ENCODE data around the gene KIF21B.
A peak's percentile ranks its signal among the peaks of the same experiment; 100 is the strongest.

Gene KIF21B

DNA sequence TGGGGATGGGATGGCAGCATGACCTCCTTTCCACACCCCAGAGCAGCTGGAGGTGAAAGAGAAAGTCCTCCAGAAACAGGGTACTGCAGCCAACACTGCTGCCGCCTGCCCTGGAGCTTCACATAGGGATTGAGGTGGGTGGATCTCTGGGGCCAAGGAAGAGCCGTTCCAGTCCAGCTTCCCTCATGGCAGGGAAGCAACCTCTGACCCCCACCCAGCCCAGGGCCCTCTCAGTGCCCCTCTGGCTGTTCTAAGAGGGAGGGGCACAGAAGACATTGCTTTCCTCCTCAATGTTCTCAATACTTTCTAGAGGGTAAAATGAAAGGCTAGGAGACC is 5.7 kb downstream of the KIF21B start:
- DNase-seq: no peak

DNA sequence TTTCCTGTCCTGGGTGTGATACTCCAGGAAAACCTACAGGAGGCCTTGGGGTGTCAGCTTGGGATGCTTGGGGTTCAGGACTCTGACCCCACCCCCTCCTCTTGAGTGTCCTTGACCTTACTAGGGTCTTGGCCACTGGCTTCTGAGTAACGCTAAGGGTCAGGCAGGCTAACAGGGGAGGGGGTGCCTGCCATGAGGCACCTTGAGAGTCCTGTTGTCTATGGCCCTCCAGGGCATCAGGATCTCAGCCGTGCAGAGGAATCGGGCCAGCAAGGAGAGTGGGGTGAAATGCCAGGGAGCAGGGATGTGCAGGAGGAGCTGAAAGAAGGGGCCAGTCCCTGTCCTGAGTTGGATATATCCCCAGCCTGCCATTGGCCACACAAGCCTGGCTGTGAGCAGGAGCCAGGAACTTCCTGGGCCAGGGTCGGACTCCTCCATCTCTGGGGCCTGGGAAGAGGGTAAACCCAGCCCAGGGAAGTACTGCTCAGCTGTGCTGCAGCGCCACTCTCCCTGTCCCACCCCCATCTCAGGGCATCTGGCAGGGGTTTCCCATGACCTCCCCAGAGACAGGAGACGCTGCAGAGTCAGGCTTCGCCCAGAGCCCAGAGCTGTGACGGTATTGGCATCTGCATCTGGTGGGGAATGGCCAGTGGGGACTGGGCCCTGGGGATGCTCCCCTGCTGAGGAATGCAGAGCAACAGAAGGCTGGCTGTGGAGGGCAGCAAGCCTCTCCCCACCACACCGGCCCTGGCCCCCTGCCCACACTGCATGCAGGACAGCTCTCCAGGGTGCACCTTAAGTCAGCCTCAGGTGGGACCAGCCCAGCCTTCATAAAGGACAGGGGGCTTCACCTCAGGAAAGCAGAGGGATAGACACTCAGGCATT is 6.3 kb downstream of the KIF21B start:
- DNase-seq: no peak

DNA sequence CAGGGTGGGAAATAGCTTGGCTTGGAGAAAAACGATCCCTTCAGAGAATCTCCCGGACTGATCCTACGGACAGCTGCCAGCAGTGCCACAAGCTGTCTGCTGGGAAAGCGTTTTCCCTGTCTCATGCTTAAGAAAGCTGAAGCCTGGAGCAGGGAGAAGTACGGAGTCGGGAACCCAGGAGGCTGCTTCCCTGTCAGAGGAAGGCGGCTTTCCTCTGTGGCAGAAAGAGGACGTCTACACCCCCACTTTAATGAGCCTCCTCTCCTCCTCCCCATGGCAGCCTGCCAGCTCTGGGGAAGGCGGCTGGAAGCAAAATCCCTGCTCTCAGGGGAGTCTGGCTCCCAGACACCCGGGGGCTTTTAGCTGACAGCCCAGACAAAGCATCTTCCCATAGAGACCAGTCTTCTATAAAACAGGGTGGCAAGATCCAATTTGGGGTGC is 7.3 kb downstream of the KIF21B start:
- peak; percentile 76 to 85 for DNase-seq

DNA sequence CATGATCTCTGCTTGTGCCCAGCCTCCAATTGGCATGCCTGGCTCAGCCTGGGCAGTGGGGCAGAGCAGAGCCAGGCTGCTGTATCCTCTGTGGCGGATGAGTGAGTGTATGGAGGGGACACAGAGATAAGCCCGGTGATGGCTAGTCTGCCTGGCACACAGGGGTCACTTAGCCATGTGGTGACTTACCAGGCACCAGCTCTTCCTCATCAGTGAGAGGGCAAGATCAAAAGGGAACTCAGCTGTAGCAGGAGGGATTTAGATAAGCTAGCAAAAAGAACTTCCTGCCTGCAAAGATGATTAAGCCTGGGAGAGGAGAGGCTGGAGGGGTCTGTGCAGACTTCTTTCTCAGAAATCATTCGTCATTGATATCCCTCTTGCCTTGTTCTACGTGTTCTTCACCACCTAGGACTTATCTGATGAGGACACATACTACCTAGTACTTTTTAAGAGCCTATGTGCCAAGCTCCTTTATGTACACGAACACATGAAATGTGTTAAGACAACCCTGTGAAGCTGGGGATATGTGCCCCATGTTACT is 7.9 kb downstream of the KIF21B start:
- no peak for DNase-seq

DNA sequence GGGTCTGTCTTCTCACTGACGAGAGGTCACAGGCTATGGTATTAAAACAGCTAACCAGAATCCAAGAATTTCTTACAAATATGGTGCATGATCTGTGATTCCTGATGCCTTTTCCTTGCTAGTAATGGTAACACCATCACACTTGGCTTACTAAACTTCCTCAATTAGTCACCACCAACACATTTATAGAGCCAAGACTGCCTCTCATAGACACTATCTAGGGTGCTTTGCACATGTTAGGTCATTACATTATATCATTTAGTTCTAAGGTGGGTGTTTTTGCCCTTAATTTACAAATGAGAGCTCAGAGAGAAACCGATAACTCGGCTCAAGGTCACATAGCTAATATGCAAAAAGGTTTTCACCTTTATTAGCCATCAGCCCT is 8.7 kb downstream of the KIF21B start:
- no peak for DNase-seq

DNA sequence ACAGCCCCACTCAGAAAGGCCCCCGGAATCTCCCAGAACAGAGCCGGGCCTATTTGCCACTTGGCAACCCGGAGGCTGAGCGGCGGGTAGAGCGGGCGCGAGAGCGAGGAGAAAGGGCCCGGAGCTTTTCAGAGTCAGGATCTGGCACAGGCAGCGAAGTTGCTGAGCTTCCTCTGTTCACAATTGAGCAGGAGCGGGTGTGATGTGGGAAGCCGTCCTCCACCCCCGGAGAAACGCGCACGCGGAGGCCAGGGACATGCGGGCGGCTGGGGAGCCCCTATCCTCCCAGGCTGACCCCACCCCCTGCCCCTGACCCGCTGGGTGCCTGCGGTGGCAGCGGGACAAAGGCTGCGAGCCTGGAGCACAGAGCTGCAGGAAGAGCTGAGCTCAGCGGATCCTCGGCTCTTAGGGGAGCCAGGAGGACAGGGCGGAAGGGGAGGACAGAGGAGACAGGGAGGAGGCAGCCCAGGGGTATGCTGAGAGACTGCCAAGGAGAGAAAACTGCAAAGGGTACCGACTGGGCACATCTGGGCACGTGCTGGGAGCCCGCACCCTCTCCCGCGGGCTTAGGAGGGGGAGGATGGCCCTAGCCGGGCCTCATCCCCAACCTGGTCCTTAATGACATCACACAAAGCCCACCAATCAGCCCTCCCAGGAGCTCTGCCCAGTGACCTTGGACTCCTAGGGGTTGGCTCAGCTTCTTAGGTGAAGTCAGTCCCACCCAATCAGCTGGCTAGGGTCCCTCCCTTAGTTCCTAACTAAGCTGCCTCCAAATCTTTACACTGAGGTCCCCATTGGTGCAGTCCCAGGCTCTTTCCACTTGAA is 9.3 kb downstream of the KIF21B start:
- DNase-seq: no peak

DNA sequence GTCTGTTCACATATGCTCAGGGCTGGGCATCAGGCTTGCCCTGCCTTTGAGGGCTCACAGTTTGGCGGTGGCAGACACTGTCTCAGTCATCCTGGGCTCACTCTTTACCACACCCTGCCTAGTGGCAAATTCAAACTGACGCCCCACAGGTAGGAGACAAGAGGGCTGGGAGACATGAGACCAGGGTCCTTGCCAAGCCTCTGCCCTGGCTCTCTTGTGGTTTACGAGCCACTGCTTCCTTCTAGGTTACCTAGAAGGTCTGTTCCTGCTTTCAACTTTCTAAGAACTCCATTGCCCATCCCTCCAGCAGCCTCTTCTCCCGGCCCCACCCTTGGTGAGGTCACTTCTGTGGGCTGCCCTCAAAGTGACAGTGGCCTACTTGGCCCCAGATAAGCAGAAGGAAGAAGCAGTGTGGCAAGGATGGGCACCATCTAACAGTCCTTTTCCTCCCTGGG is 10.5 kb downstream of the KIF21B start:
- DNase-seq: no peak

DNA sequence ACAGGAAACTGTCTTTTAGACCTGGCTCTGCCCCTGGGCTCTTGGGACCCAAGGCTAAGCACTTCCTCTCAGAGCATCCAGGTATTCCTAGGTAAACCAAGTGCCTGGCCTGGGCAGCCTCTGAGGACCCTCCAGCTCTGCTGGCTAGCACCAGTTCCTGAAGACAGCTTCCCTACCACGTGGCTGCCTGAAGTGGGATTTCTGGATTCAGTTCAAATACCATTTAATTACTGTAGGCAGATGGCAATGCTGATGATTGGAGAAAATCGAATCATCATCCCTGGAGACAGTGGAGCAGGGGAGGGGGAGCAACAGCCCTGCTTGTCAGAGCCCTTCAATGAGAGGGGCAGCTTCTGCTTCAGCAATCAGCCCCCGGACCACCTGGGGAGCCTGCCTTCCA is 11.9 kb downstream of the KIF21B start:
- DNase-seq: peak in 1 of 2 experiments; percentile 53

DNA sequence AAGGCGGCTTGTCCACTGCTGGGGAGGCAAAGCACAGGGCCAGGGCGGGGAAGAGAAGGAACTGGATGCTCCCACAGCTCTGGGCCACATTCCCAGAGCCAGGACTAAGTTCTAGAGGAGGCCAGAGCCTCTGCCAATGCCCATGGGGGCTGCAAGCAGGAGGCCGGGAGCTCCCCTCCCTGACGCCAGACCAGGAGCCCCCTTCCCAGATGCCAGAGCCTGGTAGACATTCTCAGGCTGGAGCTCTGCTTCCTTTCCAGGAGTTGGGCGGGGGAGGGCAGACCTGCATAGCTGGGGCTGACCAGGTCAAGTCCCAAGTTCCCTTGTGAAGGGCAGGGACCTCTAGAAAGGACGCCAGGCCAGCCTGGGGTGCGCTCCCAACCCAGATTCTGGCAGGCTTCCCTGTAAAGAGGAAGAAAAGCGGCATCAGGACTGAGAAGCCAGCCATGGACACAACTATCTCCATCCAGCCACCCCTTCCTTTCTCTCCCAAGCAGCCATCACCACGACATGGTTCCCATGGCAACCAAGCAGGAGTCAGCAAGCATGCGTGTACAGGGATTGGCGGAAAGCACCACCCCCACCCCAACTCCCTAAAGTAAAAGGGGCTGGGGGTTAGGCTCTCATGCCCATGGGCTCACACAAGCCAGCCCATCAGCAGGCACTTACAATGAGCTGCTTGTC is 13.4 kb downstream of the KIF21B start:
- DNase-seq: no peak

DNA sequence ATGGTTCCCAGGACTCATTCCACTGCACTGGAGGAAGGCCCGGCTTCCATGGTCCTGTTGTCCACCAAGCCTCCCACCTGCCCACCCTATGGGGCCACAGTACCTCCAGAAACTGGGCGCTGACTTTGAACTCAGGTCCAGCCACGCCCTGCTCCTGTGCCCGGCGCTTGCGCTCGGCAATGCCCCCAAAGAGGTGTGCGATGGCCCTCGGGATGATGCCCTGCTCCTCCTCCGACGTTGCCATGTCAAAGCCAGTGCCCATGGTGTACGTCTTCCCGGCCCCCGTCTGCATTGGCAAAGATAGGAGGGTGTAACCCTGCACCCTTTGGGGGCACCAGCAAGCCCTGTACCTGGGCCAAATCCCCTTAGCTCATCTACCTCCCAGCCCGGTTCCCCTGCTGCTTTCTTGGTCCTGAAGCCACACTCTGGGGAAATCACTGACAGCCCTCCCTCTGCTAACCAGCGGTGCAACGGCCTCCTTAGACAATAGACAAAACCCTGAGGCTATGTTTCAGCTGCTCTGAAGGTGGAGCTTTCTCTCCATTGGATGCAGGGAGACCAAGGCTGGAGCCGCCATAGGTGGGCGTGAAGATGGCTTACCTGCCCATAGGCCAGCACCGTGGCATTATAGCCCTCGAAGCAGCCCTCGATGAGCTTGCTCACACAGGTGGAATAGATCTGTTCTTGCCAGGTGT is 14.7 kb downstream of the KIF21B start:
- DNase-seq: peak in 1 of 2 experiments; percentile 57

DNA sequence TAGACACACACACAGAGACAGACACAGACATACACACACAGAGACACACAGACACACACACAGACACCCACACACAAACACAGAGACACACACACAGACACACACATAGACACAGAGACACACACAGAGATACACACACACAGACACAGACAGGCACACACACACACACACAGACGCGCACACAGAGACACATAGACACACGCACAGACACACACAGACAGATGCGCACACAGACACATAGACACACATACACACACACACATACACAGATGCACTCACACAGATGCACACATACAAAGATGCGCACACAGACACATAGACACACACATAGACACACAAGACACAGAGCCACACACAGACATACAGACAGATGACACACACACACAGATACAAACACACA is 16.0 kb downstream of the KIF21B start:
- no peak for DNase-seq

DNA sequence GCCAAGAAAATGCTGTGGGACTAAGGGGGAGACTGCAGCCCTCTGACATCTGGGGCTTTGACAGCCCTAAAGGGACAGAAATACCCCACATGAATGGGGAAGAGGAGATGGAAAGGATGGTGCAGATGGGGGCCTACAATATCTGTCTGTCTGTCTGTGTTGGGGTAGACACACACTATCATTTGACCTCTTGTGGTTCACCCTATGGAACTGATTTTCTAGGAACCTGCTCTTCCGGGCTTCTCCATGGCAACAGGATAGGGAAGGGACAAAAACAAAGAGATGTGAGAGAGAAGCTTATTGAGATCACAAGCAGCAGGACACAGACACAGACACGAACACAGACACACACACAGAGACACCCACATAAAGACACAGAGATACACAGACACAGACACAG is 17.1 kb downstream of the KIF21B start:
- DNase-seq: no peak

DNA sequence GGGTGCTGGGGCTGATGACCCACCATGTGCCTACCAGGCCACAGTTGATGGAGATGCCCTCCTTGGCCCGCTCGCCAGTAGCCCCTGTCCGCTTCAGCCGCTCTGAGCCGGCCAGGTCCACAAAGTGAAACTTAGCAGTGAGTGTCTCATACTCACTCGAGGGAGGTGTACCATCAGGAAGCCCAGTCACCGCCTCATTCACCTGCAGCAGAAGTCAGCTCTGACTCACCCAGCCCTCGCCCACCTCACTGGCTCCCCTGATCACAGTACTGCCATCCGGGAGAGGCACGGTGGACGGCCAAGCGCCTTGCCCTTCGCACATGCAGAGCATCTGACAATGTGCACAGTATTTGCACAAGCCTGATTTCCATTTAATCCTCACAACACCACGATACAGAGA is 18.8 kb downstream of the KIF21B start:
- no peak for DNase-seq

DNA sequence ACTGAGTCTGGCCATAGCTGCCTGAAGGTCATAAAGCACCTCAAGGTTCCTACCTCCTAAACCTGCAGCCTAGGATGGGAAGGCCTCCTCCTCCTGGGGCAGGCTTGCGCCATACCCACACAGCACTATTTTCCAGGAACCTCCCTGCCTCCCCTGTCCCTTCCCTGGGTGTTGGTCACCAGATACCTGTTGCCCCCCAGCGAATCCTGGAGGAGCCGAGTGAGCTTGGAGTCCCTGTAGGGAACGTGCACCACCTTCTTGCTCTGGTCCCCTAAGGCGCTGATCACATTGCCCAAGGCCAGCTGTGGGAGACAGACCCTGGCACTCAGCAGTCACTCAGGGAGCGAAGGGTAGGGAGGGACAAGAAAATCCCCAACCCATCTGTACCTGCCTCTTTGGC is 19.4 kb downstream of the KIF21B start:
- no peak for DNase-seq

DNA sequence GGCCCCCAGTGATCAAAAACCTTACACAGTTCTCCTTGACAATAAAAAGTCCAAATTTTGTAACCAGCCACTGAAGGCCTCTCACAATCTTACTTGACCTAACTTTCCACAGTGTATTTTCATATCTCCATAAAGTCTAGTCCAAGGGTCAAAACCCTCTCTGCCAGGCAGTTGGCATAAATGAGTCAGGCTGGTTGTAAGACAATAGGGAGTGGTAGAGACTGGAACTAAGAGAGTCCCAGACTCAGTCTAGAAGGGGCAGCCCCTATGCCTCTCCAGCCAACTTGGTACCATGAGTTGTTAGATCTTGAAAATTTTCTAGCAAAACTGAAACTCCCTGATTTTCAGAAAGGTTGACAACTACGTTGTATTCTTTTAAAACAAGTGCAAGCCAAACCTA is 21.0 kb downstream of the KIF21B start:
- DNase-seq: no peak

DNA sequence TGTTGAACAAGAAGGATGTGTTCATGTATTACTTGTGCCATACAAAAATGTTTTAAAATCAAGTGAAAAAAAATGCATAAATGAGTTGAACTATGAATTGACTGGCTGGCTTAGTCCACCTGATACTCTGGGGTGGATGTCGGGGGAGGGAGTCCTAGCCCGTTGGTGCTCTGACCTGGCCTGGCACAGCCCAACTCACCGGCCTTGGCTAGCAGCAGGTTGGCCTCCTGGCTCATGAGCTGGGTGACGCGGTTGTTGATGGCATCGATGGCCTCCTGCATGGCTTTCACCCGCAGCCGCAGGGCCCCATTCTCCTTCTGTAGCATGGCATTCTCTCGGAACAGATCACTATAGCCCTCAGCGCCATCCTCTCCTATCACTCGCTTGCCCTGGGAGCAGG is 21.6 kb downstream of the KIF21B start:
- no peak for DNase-seq

DNA sequence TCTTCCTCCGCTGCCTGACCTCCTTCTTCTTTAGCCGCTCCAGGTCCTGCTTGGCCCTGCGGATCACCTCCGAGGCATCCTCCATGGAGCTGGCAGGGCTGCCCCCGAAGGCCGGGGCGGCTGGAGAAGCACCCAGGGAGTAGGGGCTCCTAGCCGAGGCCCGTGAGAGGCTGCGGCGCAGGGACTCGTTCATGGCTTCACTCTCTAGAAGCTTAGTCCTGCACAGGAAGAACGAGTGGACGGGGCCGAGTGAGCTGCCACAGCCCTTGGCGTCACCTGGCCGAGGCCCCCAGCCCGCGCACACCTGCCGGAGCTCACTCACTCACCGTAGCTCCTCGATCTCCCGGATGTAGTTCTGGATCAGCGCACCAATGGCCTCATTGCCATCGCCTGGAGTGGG is 23.1 kb downstream of the KIF21B start:
- no peak for DNase-seq

DNA sequence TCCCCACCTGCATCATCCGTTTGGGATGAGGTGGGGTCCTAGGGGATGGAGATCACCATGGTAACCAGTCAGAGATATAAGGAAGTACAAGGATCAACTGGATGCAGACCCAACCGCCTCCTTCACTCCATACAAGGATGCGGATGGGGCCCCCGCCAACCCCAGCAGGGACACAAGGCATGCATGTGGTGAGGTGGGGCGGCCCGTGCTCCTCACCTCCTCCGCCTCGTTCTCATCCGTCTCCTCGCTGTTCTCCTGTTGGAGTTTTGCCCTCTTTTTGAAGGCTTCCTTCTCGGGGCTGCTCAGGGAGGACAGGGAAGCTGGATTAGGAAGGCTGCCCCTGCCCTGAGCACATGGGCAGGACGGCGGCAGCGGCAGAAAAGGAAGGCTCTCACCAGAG is 23.8 kb downstream of the KIF21B start:
- no peak for DNase-seq

DNA sequence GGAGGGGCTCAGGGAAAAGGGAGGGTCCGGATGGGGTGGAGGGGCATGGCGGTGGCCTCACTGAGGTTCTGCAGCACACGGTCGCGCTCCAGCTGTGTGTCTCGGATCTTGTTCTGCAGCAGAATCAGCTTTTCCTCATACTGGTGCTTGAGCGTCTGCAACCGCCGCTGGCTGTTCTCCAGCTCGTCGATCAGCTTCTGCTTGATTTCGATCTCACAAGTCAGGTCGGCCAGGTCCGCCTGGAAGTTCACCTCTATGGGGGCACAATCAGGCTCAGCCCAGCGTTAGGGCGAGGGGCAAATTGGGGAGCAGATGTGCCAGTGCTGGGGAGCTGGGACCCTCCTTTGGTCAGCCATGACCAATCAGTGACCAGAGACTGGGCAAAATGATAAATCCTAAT is 25.2 kb downstream of the KIF21B start:
- DNase-seq: no peak

DNA sequence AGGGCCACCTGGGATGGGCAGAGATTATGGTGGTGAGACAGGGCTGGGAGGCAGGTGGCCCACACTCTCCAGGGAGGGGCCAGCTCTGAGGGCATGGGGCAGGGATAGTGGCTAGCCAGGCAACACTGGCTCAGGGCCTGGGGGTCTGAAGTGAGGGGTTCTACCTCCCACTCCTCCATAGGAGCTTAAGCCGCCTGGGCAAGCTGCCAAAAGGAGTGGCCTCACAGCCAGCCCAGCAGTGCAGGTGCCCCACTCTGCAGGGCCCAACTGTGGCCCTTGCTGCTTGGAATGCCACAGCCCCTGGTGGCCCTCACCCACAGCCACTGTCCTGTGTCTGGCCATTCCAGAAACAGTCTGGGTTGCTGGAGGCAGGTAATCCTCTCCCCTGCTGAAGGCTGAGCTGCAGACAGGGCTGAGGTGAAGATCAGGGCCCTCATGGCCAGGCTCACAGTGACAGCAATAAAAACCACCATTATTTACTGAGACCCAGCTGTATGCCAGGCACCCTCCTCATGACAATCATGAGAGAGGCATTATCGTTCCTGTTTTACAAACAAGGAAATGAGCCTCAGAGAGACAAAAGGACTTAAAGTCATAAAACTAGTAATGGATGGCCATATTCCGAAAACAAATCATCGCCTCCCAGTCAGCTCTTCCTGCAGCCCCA is 31.0 kb downstream of the KIF21B start:
- peak; percentile 26 to 75 for DNase-seq

DNA sequence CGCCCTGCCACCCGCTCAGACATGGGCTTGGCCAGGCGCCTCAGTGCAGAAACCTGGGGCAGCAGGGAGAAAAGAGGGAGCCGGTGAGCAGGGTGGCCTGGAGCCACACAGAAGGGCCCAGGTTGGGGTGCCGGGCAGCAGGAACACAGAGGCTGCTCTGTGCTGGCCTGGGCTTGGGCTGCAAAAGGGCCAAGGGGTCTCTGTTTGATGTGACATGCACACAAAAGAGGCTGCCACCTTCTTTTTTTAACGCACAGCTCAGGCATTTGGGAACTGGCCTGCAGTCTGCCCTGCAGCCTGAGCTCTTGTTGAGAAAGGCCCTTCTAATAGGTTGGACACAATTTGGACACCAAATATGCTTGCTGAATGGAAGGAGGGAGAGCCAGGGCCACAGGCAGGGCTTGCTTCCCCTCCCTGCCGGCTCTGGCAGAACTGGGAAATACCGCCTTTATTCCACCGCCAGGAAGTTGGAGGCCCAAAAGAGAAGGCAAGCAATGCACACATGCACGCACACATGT is 32.4 kb downstream of the KIF21B start:
- no peak for DNase-seq

DNA sequence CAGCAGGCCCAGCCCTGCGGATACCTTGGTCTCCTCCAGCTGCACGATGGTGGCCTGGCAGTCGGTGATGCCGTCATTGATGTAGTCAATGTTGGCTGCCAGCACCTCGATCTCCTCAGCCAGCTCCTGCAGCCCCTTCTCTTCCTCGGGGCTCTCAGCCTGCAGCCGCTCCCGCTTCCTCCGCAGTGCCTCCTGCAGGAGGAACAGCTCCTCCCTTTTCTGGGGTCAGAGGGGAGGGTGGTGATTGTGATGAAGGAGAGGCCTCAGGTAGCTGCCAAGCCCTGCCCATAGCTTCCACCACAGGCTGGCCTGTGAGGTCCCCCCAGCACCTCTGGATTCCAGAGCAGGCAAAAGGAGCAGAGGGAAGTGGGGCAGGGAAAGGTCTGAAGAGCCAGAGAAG is 33.4 kb downstream of the KIF21B start:
- DNase-seq: no peak
